H1 (cell line): ENCODE measurements around the gene FHIT. TPM values are rescaled to one million over a fixed set of nuclear protein-coding genes. Genes with fewer than 3 reads are reported as not detected.

Experiments
- BCL11A ChIP-seq, 2 experiments: IDR thresholded peaks; one replicate each; pipeline ENCODE4 v1.6.1; 2011; ENCODE audit warnings: low read depth in 2 of 2, low read length in 2 of 2, mild to moderate bottlenecking in 2 of 2
- CHD2 ChIP-seq: IDR thresholded peaks from 2 replicates; pipeline ENCODE4 v1.6.1; 2012; ENCODE audit warnings: low read length, improper control_type of control experiment
- CHD7 ChIP-seq: fragments of 300-600 bp; sonication (generic); IDR thresholded peaks from 2 replicates; pipeline ENCODE4 v1.7.1; 2012; ENCODE audit warnings: low read length, moderate library complexity, mild to moderate bottlenecking, inconsistent platforms; ENCODE audit not compliant: insufficient replicate concordance
- E2F6 ChIP-seq: IDR thresholded peaks from 2 replicates; pipeline ENCODE4 v1.6.1; 2012; ENCODE audit warnings: inconsistent platforms
- JUND ChIP-seq: IDR thresholded peaks from 2 replicates; pipeline ENCODE4 v1.6.1; 2011; ENCODE audit warnings: mild to moderate bottlenecking, improper control_type of control experiment, low read length
- POLR2AphosphoS5 ChIP-seq: IDR thresholded peaks from 2 replicates; pipeline ENCODE4 v1.6.1; 2011; ENCODE audit warnings: low read depth, low read length
- POU5F1 ChIP-seq: IDR thresholded peaks from 2 replicates; pipeline ENCODE4 v1.6.1; 2011; ENCODE audit warnings: low read depth, mild to moderate bottlenecking, low read length, moderate library complexity
- RNF2 ChIP-seq: fragments of 200-900, 300-1000 bp; sonication (generic); IDR thresholded peaks from 2 replicates; pipeline ENCODE4 v1.7.1; 2016; ENCODE audit warnings: borderline replicate concordance, low read depth, mild to moderate bottlenecking, antibody characterized with exemption, low read length; ENCODE audit not compliant: poor library complexity, severe bottlenecking; ENCODE audit errors: missing control alignments
- SUZ12 ChIP-seq: fragments of 200-600 bp; sonication (generic); IDR thresholded peaks from 2 replicates; pipeline ENCODE4 v1.6.1; 2012; ENCODE audit warnings: mild to moderate bottlenecking, inconsistent platforms, low read length, moderate library complexity, mixed read lengths
- polyA plus RNA-seq, 7 experiments: library from polyadenylated mRNA; depleted of rRNA in 3 of 7; stranded (reverse) in 5 of 7; unstranded in 2 of 7; fragments of >200 nt in 5 of 7; fragments of 200-250 nt in 2 of 7; gene quantifications; 1 replicate in 5 of 7; 2 replicates in 1 of 7; 4 replicates in 1 of 7; pipeline versions ENCODE4 v1.2.1 to v1.2.3, GENCODE V29; 2011 to 2013; ENCODE audit warnings: missing spikeins in 2 of 7, mixed read lengths in 2 of 7
- total RNA-seq: library from RNA; stranded (reverse); fragmentation: NEBNext Ultra II Directional; extraction: Animal tissue kit (Norgen Biotek cat#: 25700); gene quantifications from 2 replicates; pipeline ENCODE4 v1.2.1, GENCODE V29; 2021

The FHIT gene
- total and polyA plus RNA-seq, 2 of the 8 experiments (the other 6 are each of a cell fraction or from before 2014, with no cell fraction given): 1.2 to 3.2 TPM

GRCh38 chr3:59877263-59878037 is 1373.8 kb downstream of the FHIT start (continued):
- TF ChIP-seq CHD7 (no peak), RNF2 (no peak), SUZ12 (no peak), E2F6 (no peak), BCL11A (IDR thresholded peaks at IDR 0.05; ENCODE audit: low read depth in 2 of 2, low read length in 2 of 2) (no peak), POLR2AphosphoS5 (no peak), POU5F1 (no peak), CHD2 (no peak), JUND (no peak)
- TF ChIP-seq, all 59 proteins: peak for 0
